GM18951 (cell line): ENCODE results near the gene LPO.

Experiments
- POLR2A ChIP-seq: IDR thresholded peaks from 4 replicates; pipeline ENCODE4 v1.6.1; 2011; ENCODE audit warnings: mild to moderate bottlenecking; ENCODE audit not compliant: insufficient read length, insufficient read depth; ENCODE audit errors: extremely low read depth
- in situ Hi-C: fragments of 300-500 bp; cut with MboI; formaldehyde crosslinking; loops from one replicate; pipeline ENCODE4 v1.12.0; 2022; ENCODE audit warnings: low sequenced_read_pairs, mixed read lengths, inconsistent platforms; ENCODE audit not compliant: unreplicated experiment

The LPO gene

GRCh38 chr17:58303971-58304749, 65.8 kb downstream of the LPO start:
- in situ Hi-C loops = no loop called here
- no peak for TF ChIP-seq POLR2A

- no peak for TF ChIP-seq POLR2A
- in situ Hi-C loops = loop anchor here (5.0 kb wide), 1 partner anchor 142 kb away; no protein-coding TSS in a partner anchor
These were observed 66.5 kb downstream of the LPO start for GRCh38 chr17:58304750-58305486.

- TF ChIP-seq POLR2A = no peak
- in situ Hi-C loops = loop anchor here (5.0 kb wide), 1 partner anchor 142 kb away; no protein-coding TSS in a partner anchor
These were observed 67.2 kb downstream of the LPO start for GRCh38 chr17:58305626-58306025.

- in situ Hi-C loops = loop anchor here (5.0 kb wide), 1 partner anchor 141 kb away; no protein-coding TSS in a partner anchor
- TF ChIP-seq POLR2A = no peak
These were observed 68.0 kb downstream of the LPO start for GRCh38 chr17:58306131-58306951.

- no peak for TF ChIP-seq POLR2A
- in situ Hi-C loops = loop anchor here (5.0 kb wide), 1 partner anchor 140 kb away; no protein-coding TSS in a partner anchor
These were observed 69.2 kb downstream of the LPO start for GRCh38 chr17:58307468-58308172.

GRCh38 chr17:58308173-58308984, 70.0 kb downstream of the LPO start:
- in situ Hi-C loops = loop anchor here (5.0 kb wide), 1 partner anchor 139 kb away; no protein-coding TSS in a partner anchor
- TF ChIP-seq POLR2A = no peak

- in situ Hi-C loops = loop anchor here (5.0 kb wide), 1 partner anchor 138 kb away; no protein-coding TSS in a partner anchor
- no peak for TF ChIP-seq POLR2A
These were observed 70.9 kb downstream of the LPO start for GRCh38 chr17:58308985-58309917.

- in situ Hi-C loops = loop anchor here (5.0 to 10.0 kb wide), 2 partner anchors 115 to 137 kb away; no protein-coding TSS in a partner anchor
These were observed 71.5 kb downstream of the LPO start for GRCh38 chr17:58309918-58310259.

GRCh38 chr17:58310511-58311428, 72.4 kb downstream of the LPO start:
- in situ Hi-C loops = loop anchor here (10.0 kb wide), 1 partner anchor 114 kb away; no protein-coding TSS in a partner anchor
- no peak for TF ChIP-seq POLR2A

More at GRCh38 chr17:58309918-58310259, 71.5 kb downstream of the LPO start:
- no peak for TF ChIP-seq POLR2A
